Astrocyte (in vitro differentiated cells and primary cell): ENCODE data around the gene NUP153.

ENCODE experiments used
- EZH2 ChIP-seq: IDR thresholded peaks from 2 replicates; pipeline ENCODE4 v1.6.1; 2012; ENCODE audit warnings: mild to moderate bottlenecking, low read length, inconsistent platforms; ENCODE audit not compliant: insufficient read depth
- TF ChIP-seq, protein P1 (sequence below): IDR thresholded peaks from 2 replicates; pipeline ENCODE4 v1.5.1; 2011; ENCODE audit warnings: low read depth, mild to moderate bottlenecking, inconsistent platforms, low read length, moderate library complexity; ENCODE audit not compliant: insufficient read depth

GRCh38 chr6:17612048-17612447, 94.7 kb downstream of the NUP153 start:
- TF ChIP-seq, protein P1, sequence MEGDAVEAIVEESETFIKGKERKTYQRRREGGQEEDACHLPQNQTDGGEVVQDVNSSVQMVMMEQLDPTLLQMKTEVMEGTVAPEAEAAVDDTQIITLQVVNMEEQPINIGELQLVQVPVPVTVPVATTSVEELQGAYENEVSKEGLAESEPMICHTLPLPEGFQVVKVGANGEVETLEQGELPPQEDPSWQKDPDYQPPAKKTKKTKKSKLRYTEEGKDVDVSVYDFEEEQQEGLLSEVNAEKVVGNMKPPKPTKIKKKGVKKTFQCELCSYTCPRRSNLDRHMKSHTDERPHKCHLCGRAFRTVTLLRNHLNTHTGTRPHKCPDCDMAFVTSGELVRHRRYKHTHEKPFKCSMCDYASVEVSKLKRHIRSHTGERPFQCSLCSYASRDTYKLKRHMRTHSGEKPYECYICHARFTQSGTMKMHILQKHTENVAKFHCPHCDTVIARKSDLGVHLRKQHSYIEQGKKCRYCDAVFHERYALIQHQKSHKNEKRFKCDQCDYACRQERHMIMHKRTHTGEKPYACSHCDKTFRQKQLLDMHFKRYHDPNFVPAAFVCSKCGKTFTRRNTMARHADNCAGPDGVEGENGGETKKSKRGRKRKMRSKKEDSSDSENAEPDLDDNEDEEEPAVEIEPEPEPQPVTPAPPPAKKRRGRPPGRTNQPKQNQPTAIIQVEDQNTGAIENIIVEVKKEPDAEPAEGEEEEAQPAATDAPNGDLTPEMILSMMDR = no peak
- TF ChIP-seq EZH2 = no peak
